CD14-positive monocyte (primary cell): ENCODE data around the gene PRKAR1B. TPM values are rescaled to one million over a fixed set of nuclear protein-coding genes. Genes with fewer than 3 reads are reported as not detected.
A peak's percentile ranks its signal among the peaks of the same experiment; 100 is the strongest.

Source experiments
- DNase-seq, 3 donors: peaks; one replicate each; pipeline ENCODE4 v3.0.0-alpha.2; 2011 to 2022
- H2AFZ ChIP-seq: 2 replicates; pipeline ENCODE4 v1.6.0; 2012; ENCODE audit warnings: mild to moderate bottlenecking, low read depth, low read length, inconsistent platforms; ENCODE audit not compliant: insufficient read depth, poor library complexity, severe bottlenecking
- H3K27ac ChIP-seq, 2 donors: 1 replicate in 1 of 2; 2 replicates in 1 of 2; pipeline ENCODE4 v1.5.1; 2012 to 2013; ENCODE audit warnings: low read length in 2 of 2, control low read depth in 1 of 2, inconsistent platforms in 1 of 2, low read depth in 1 of 2, mild to moderate bottlenecking in 1 of 2
- H3K27me3 ChIP-seq, 2 donors: one replicate each; pipeline versions ENCODE4 v1.6.0 to v1.6.1; 2011 to 2013; ENCODE audit warnings: low read length in 2 of 2; ENCODE audit not compliant: control insufficient read depth in 2 of 2, insufficient read depth in 2 of 2
- H3K36me3 ChIP-seq, 2 donors: replicated peaks in 1 of 2; 1 replicate in 1 of 2; 2 replicates in 1 of 2; pipeline versions ENCODE4 v1.5.1 to v1.6.1; 2012 to 2013; ENCODE audit warnings: low read length in 2 of 2, control low read depth in 1 of 2, inconsistent platforms in 1 of 2, mild to moderate bottlenecking in 1 of 2; ENCODE audit not compliant: insufficient read depth in 2 of 2, control insufficient read depth in 1 of 2
- H3K4me1 ChIP-seq, 2 donors: 1 replicate in 1 of 2; 2 replicates in 1 of 2; pipeline versions ENCODE4 v1.5.1 to v1.6.1; 2012 to 2013; ENCODE audit warnings: low read length in 2 of 2, control low read depth in 1 of 2, inconsistent platforms in 1 of 2, mild to moderate bottlenecking in 1 of 2, moderate library complexity in 1 of 2; ENCODE audit not compliant: insufficient read depth in 2 of 2, control insufficient read depth in 1 of 2
- H3K4me2 ChIP-seq: replicated peaks from 2 replicates; pipeline ENCODE3; 2012; ENCODE audit warnings: low read length, moderate library complexity, mild to moderate bottlenecking; ENCODE audit not compliant: poor library complexity, severe bottlenecking; ENCODE audit errors: extremely low read depth
- H3K4me3 ChIP-seq, 3 experiments: fragments of 200-600 bp in 1 of 3; sonication (generic) in 1 of 3; replicated peaks in 1 of 3; 1 replicate in 2 of 3; 2 replicates in 1 of 3; pipeline ENCODE4 v1.5.1; 2011 to 2013; ENCODE audit warnings: low read length in 3 of 3, mild to moderate bottlenecking in 3 of 3, control low read depth in 2 of 3, low read depth in 2 of 3, inconsistent platforms in 1 of 3, moderate library complexity in 1 of 3
- H3K79me2 ChIP-seq: 2 replicates; pipeline ENCODE4 v1.6.0; 2012; ENCODE audit warnings: mild to moderate bottlenecking, control low read depth, inconsistent platforms, low read length, moderate library complexity; ENCODE audit not compliant: insufficient read depth
- H3K9ac ChIP-seq: 2 replicates; pipeline ENCODE4 v1.6.0; 2017; ENCODE audit warnings: low read length, mild to moderate bottlenecking; ENCODE audit not compliant: insufficient read depth, poor library complexity, severe bottlenecking
- H3K9me3 ChIP-seq, 2 donors: replicated peaks in 1 of 2; 1 replicate in 1 of 2; 2 replicates in 1 of 2; pipeline versions ENCODE4 v1.5.1 to v1.6.1; 2012 to 2013; ENCODE audit warnings: low read length in 2 of 2, control low read depth in 1 of 2; ENCODE audit not compliant: control insufficient read depth in 1 of 2, insufficient read depth in 1 of 2
- H4K20me1 ChIP-seq: 2 replicates; pipeline ENCODE4 v1.6.0; 2012; ENCODE audit warnings: mild to moderate bottlenecking, low read length, control low read depth, moderate library complexity; ENCODE audit not compliant: insufficient read depth
- H3K27ac Mint-ChIP-seq, 7 donors: one replicate each; pipeline ENCODE4 v1.8.0; 2020; ENCODE audit warnings: mild to moderate bottlenecking in 7 of 7, mixed read lengths in 7 of 7, moderate library complexity in 6 of 7, inconsistent platforms in 2 of 7
- H3K27me3 Mint-ChIP-seq, 3 donors: one replicate each; pipeline ENCODE4 v1.8.0; 2021 to 2022; ENCODE audit warnings: low read depth in 3 of 3, mild to moderate bottlenecking in 3 of 3, mixed read lengths in 3 of 3, moderate library complexity in 3 of 3, inconsistent platforms in 1 of 3
- H3K36me3 Mint-ChIP-seq, 2 donors: one replicate each; pipeline ENCODE4 v1.8.0; 2020; ENCODE audit warnings: mixed read lengths in 2 of 2, inconsistent platforms in 1 of 2, mild to moderate bottlenecking in 1 of 2
- H3K4me1 Mint-ChIP-seq: one replicate; pipeline ENCODE4 v1.8.0; 2020; ENCODE audit warnings: mild to moderate bottlenecking, mixed read lengths
- H3K4me3 Mint-ChIP-seq, 2 donors: one replicate each; pipeline ENCODE4 v1.8.0; 2020; ENCODE audit warnings: mild to moderate bottlenecking in 2 of 2, mixed read lengths in 2 of 2, moderate library complexity in 1 of 2
- H3K9me3 Mint-ChIP-seq, 7 donors: one replicate each; pipeline ENCODE4 v1.8.0; 2020 to 2022; ENCODE audit warnings: mixed read lengths in 7 of 7, mild to moderate bottlenecking in 6 of 7, moderate library complexity in 6 of 7, inconsistent platforms in 2 of 7
- WGBS: methylation state at CpG from one replicate; pipeline ENCODE4 v1.1.5; 2013; ENCODE audit warnings: missing lambda C conversion rate; ENCODE audit not compliant: insufficient coverage; 5-methylcytosine and 5-hydroxymethylcytosine counted together
- intact Hi-C, 2 donors: fragments of 100-400 bp; cut with micrococcal nuclease; formaldehyde crosslinking; loops; one replicate each; pipeline versions ENCODE4 v1.15.0 to v1.15.1; 2023
- polyA plus RNA-seq, 3 donors: library from polyadenylated mRNA; depleted of rRNA in 1 of 3; unstranded in 2 of 3; stranded (reverse) in 1 of 3; fragments of 300-500 nt in 2 of 3; fragments of >200 nt in 1 of 3; fragmentation: Illumina TruSeq in 2 of 3; gene quantifications; 1 replicate in 2 of 3; 2 replicates in 1 of 3; pipeline ENCODE4 v1.2.3, GENCODE V29; 2012 to 2021
- TF ChIP-seq, protein P1 (sequence below): fragments of 200-600 bp; IDR thresholded peaks from one replicate; pipeline ENCODE4 v1.8.0; 2022; ENCODE audit warnings: antibody characterized with exemption, mild to moderate bottlenecking

PRKAR1B gene
- polyA plus RNA-seq, 3 donors: 0.94 to 2.1 (median 1.1) TPM

DNA sequence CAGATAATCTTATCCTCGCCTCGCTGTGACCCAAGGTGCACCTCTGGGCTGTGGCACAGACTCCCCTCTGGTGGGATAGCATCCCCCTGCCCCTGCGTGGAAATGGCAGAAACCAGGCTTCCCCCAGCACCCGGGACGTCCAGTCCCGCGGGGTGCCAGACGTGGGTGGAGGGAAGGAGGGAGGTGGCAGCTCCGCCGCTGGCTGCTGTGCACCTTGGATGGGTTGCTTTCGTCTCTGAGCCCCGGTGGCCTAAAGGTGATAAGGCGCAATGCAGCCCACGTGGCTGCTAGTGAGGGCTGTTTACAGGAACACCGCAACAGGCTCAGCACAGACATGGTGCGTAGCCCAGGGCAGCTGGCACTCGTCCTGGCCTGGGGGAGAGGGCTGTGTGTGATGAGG lies 193.8 kb downstream of the PRKAR1B start:
- TF ChIP-seq, protein P1, sequence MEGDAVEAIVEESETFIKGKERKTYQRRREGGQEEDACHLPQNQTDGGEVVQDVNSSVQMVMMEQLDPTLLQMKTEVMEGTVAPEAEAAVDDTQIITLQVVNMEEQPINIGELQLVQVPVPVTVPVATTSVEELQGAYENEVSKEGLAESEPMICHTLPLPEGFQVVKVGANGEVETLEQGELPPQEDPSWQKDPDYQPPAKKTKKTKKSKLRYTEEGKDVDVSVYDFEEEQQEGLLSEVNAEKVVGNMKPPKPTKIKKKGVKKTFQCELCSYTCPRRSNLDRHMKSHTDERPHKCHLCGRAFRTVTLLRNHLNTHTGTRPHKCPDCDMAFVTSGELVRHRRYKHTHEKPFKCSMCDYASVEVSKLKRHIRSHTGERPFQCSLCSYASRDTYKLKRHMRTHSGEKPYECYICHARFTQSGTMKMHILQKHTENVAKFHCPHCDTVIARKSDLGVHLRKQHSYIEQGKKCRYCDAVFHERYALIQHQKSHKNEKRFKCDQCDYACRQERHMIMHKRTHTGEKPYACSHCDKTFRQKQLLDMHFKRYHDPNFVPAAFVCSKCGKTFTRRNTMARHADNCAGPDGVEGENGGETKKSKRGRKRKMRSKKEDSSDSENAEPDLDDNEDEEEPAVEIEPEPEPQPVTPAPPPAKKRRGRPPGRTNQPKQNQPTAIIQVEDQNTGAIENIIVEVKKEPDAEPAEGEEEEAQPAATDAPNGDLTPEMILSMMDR: no peak

DNA sequence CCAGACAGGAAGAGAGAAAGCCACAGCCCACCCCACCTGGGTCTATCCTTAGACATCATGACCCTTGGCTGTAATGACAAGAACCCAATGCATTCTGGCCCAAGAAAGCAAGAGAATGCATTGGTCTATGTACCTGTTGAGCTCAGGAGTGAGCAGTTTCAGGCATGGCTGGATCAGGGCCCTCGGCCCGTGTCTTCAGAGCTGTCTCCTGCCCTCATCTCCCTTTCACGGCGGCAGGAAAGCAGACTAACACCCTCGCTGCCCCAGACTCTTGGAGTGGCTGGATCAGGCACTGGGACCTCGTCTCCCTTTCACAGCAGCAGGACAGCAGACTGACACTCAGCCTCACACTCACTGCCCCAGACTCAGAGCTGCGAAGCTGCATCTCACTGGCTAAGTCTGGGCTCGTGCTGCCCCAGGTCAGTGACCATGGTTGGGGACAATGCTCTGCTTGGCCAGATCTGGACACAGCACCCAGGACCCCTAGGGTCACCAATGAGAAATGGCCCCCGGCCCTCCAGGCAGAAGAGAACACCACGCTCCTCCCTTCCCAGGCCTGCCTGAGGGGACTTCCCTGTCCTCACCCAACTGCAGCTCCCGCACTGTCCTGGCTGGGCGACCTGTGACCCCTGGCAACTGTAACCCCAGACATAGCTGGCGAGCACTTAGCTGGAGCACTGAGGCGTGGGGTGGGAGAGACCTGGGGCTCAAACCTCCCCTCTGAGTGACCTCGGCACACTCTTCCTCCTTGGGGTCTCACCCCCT lies 194.5 kb downstream of the PRKAR1B start:
- no peak overlapping the region for H3K4me2 ChIP-seq
- Mint-ChIP-seq H3K9me3 (peaks cover 0 to 8% (median 0%) of the 10 kb centered on the region in 7 donors), H3K4me1 (no peaks in the 10 kb centered on the region), H3K36me3 (no peaks in the 10 kb centered on the region), H3K4me3 (no peak overlapping the region), H3K27ac (peak overlapping the region in 1 of 7 donors; percentile 49), H3K27me3 (peaks cover 10 to 15% (median 14%) of the 10 kb centered on the region in 3 donors)
- H3K79me2 ChIP-seq: no peaks in the 10 kb centered on the region
- H4K20me1 ChIP-seq: no peaks in the 10 kb centered on the region
- no peak overlapping the region for H3K9ac ChIP-seq
- no peaks in the 10 kb centered on the region for H3K36me3 ChIP-seq
- H3K4me1 ChIP-seq: no peaks in the 10 kb centered on the region
- H3K27ac ChIP-seq: no peak overlapping the region
- intact Hi-C loops: no loop called here
- peaks cover 0 to 5% of the 10 kb centered on the region in 2 donors for H3K9me3 ChIP-seq
- no peaks in the 10 kb centered on the region for H3K27me3 ChIP-seq
- H2AFZ ChIP-seq: no peak overlapping the region
- TF ChIP-seq, protein P1: no peak
- 92% methylated on average over 12 of the region's 15 CpGs for WGBS
- H3K4me3 ChIP-seq: no peak overlapping the region
- no peak for DNase-seq

More for the DNA sequence above, 193.8 kb downstream of the PRKAR1B start:
- peaks cover 0 to 8% (median 0%) of the 10 kb centered on the region in 7 donors for H3K9me3 Mint-ChIP-seq
- peaks cover 0 to 5% of the 10 kb centered on the region in 2 donors for H3K9me3 ChIP-seq
- no peaks in the 10 kb centered on the region for H3K4me1 ChIP-seq
- H2AFZ ChIP-seq: no peak overlapping the region
- intact Hi-C loops: no loop called here
- no peak overlapping the region for H3K27ac Mint-ChIP-seq
- no peak overlapping the region for H3K9ac ChIP-seq
- DNase-seq: no peak
- no peaks in the 10 kb centered on the region for H3K27me3 ChIP-seq
- no peaks in the 10 kb centered on the region for H4K20me1 ChIP-seq
- no peak overlapping the region for H3K4me3 Mint-ChIP-seq
- H3K36me3 ChIP-seq: no peaks in the 10 kb centered on the region
- H3K79me2 ChIP-seq: no peaks in the 10 kb centered on the region
- no peaks in the 10 kb centered on the region for H3K36me3 Mint-ChIP-seq
- no peak overlapping the region for H3K4me2 ChIP-seq
- no peak overlapping the region for H3K4me3 ChIP-seq
- H3K27ac ChIP-seq: no peak overlapping the region
- WGBS: 90% methylated on average over 17 of the region's 17 CpGs
- H3K27me3 Mint-ChIP-seq: peaks cover 10 to 15% (median 14%) of the 10 kb centered on the region in 3 donors
- H3K4me1 Mint-ChIP-seq: no peaks in the 10 kb centered on the region
